Liver (tissue), 9 donors: ENCODE results near the gene IMPG1. TPM values are rescaled to one million over a fixed set of nuclear protein-coding genes. Genes with fewer than 3 reads are reported as not detected.

ENCODE experiments used
- DNase-seq: peaks from one replicate; pipeline ENCODE4 v3.0.0-alpha.2; 2017; ENCODE audit warnings: low spot score
- H3K27ac ChIP-seq, 2 donors: one replicate each; pipeline ENCODE4 v1.7.0; 2013; ENCODE audit warnings: inconsistent platforms in 2 of 2, low read length in 2 of 2, control low read depth in 1 of 2, low read depth in 1 of 2, mild to moderate bottlenecking in 1 of 2
- H3K27me3 ChIP-seq, 4 donors: one replicate each; pipeline versions ENCODE4 v1.6.1 to v1.7.0; 2013; ENCODE audit warnings: low read length in 3 of 4, inconsistent platforms in 1 of 4, mild to moderate bottlenecking in 1 of 4, moderate library complexity in 1 of 4; ENCODE audit not compliant: control insufficient read depth in 4 of 4, insufficient read depth in 4 of 4
- H3K36me3 ChIP-seq, 4 donors: one replicate each; pipeline versions ENCODE4 v1.6.1 to v1.7.0; 2013; ENCODE audit warnings: low read length in 3 of 4, mild to moderate bottlenecking in 3 of 4, low read depth in 1 of 4, moderate library complexity in 1 of 4; ENCODE audit not compliant: control insufficient read depth in 4 of 4, insufficient read depth in 3 of 4
- H3K4me1 ChIP-seq, 4 donors: one replicate each; pipeline versions ENCODE4 v1.6.1 to v1.7.0; 2013; ENCODE audit warnings: low read length in 3 of 4, mild to moderate bottlenecking in 3 of 4, moderate library complexity in 1 of 4; ENCODE audit not compliant: control insufficient read depth in 4 of 4, insufficient read depth in 4 of 4
- H3K4me3 ChIP-seq, 3 donors: one replicate each; pipeline versions ENCODE4 v1.6.1 to v1.7.0; 2013; ENCODE audit warnings: low read length in 3 of 3, control low read depth in 1 of 3, low read depth in 1 of 3, mild to moderate bottlenecking in 1 of 3
- H3K9ac ChIP-seq, 2 donors: one replicate each; pipeline ENCODE4 v1.7.0; 2013; ENCODE audit warnings: low read length in 2 of 2, mild to moderate bottlenecking in 2 of 2, moderate library complexity in 2 of 2, control low read depth in 1 of 2, low read depth in 1 of 2
- H3K9me3 ChIP-seq, 4 donors: one replicate each; pipeline versions ENCODE4 v1.6.1 to v1.7.0; 2013; ENCODE audit warnings: low read length in 3 of 4; ENCODE audit not compliant: control insufficient read depth in 4 of 4
- EGR1 ChIP-seq, 2 donors: IDR thresholded peaks; 2 replicates each; pipeline ENCODE4 v1.6.1; 2016 to 2018; ENCODE audit warnings: antibody characterized with exemption in 2 of 2, low read depth in 2 of 2
- FOXA2 ChIP-seq: IDR thresholded peaks from 2 replicates; pipeline ENCODE4 v1.6.1; 2016; ENCODE audit warnings: antibody characterized with exemption
- GABPA ChIP-seq, 2 donors: IDR thresholded peaks in 1 of 2; conservative IDR thresholded peaks in 1 of 2; 2 replicates each; pipeline ENCODE4 v1.6.1; 2016; ENCODE audit warnings: antibody characterized with exemption in 2 of 2, mild to moderate bottlenecking in 1 of 2, moderate library complexity in 1 of 2
- HNF4A ChIP-seq, 2 donors: conservative IDR thresholded peaks; 2 replicates each; pipeline ENCODE4 v1.6.1; 2016; ENCODE audit warnings: antibody characterized with exemption in 2 of 2, mild to moderate bottlenecking in 2 of 2
- HNF4G ChIP-seq: IDR thresholded peaks from 2 replicates; pipeline ENCODE4 v1.6.1; 2016; ENCODE audit warnings: antibody characterized with exemption
- JUND ChIP-seq, 2 donors: IDR thresholded peaks; 2 replicates each; pipeline ENCODE4 v1.6.1; 2016; ENCODE audit warnings: antibody characterized with exemption in 2 of 2
- MAX ChIP-seq: IDR thresholded peaks from 2 replicates; pipeline ENCODE4 v1.6.1; 2016; ENCODE audit warnings: antibody characterized with exemption
- NR2F2 ChIP-seq: IDR thresholded peaks from 2 replicates; pipeline ENCODE4 v1.6.1; 2016; ENCODE audit warnings: antibody characterized with exemption
- REST ChIP-seq: IDR thresholded peaks from 2 replicates; pipeline ENCODE4 v1.6.1; 2016; ENCODE audit warnings: antibody characterized with exemption, mild to moderate bottlenecking
- RXRA ChIP-seq, 2 donors: IDR thresholded peaks; 2 replicates each; pipeline ENCODE4 v1.6.1; 2017 to 2018; ENCODE audit warnings: antibody characterized with exemption in 2 of 2, mild to moderate bottlenecking in 1 of 2
- WGBS: extraction: QIAGEN DNeasy Blood & Tissue Kit; methylation state at CpG from one replicate; pipeline ENCODE4 v1.1.7; 2013; 5-methylcytosine and 5-hydroxymethylcytosine counted together
- polyA plus RNA-seq, 2 donors: library from polyadenylated mRNA; stranded (reverse) in 1 of 2; unstranded in 1 of 2; fragments of 200-250 nt in 1 of 2; fragments of >200 nt in 1 of 2; fragmentation: Nextera tagmentation in 1 of 2; extraction: Ambion mirVana in 1 of 2; gene quantifications; one replicate each; pipeline versions ENCODE4 v1.2.1 to v1.2.3, GENCODE V29; 2013 to 2015
- total RNA-seq, 2 donors: library from RNA; depleted of rRNA; stranded (reverse); fragments of >200 nt; gene quantifications; one replicate each; pipeline ENCODE4 v1.2.3, GENCODE V29; 2014
- TF ChIP-seq, protein P1 (sequence below): IDR thresholded peaks from 2 replicates; pipeline ENCODE4 v1.6.1; 2016; ENCODE audit warnings: antibody characterized with exemption
- TF ChIP-seq, protein P2 (sequence below): fragments of 150-350 bp; IDR thresholded peaks from 2 replicates; pipeline ENCODE4 v1.5.1; 2017; ENCODE audit warnings: improper control_type of control experiment, low read depth, low read length; ENCODE audit not compliant: missing input control
- donor health status: healthy.
- donor health status: healthy.
- donor health status: healthy.
- donor health status: healthy.
- donor health status: healthy.

Gene IMPG1
- total and polyA plus RNA-seq, 4 donors = not detected

- H3K36me3 ChIP-seq = no peaks in the 10 kb centered on the region
These were observed 120.3 kb downstream of the IMPG1 start for GRCh38 chr6:75952128-75952527.

GRCh38 chr6:75947935-75948334 is 124.5 kb downstream of the IMPG1 start:
- Histone ChIP-seq H3K4me1 (no peaks in the 10 kb centered on the region), H3K36me3 (no peaks in the 10 kb centered on the region), H3K4me3 (no peak overlapping the region), H3K27me3 (peaks cover 0 to 7% (median 0%) of the 10 kb centered on the region in 4 donors), H3K27ac (no peak overlapping the region), H3K9me3 (no peaks in the 10 kb centered on the region), H3K9ac (no peak overlapping the region)
- no peak for DNase-seq
- 76% methylated on average over 5 of the region's 5 CpGs for WGBS
- TF ChIP-seq HNF4A (conservative IDR thresholded peaks at IDR 0.05) = no peak

More at GRCh38 chr6:75952128-75952527, 120.3 kb downstream of the IMPG1 start:
- H3K9me3 ChIP-seq = no peaks in the 10 kb centered on the region
- no peak overlapping the region for H3K9ac ChIP-seq
- no peaks in the 10 kb centered on the region for H3K4me1 ChIP-seq
- no peak overlapping the region for H3K4me3 ChIP-seq
- no peak for DNase-seq
- no peak overlapping the region for H3K27ac ChIP-seq
- peaks cover 0 to 7% (median 0%) of the 10 kb centered on the region in 4 donors for H3K27me3 ChIP-seq
- 66% methylated on average over 3 of the region's 3 CpGs for WGBS
- TF ChIP-seq NR2F2 = no peak
- TF ChIP-seq, protein P1, sequence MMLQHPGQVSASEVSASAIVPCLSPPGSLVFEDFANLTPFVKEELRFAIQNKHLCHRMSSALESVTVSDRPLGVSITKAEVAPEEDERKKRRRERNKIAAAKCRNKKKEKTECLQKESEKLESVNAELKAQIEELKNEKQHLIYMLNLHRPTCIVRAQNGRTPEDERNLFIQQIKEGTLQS = no peak
- no peak for TF ChIP-seq MAX
- no peak for TF ChIP-seq FOXA2
- TF ChIP-seq, protein P2, sequence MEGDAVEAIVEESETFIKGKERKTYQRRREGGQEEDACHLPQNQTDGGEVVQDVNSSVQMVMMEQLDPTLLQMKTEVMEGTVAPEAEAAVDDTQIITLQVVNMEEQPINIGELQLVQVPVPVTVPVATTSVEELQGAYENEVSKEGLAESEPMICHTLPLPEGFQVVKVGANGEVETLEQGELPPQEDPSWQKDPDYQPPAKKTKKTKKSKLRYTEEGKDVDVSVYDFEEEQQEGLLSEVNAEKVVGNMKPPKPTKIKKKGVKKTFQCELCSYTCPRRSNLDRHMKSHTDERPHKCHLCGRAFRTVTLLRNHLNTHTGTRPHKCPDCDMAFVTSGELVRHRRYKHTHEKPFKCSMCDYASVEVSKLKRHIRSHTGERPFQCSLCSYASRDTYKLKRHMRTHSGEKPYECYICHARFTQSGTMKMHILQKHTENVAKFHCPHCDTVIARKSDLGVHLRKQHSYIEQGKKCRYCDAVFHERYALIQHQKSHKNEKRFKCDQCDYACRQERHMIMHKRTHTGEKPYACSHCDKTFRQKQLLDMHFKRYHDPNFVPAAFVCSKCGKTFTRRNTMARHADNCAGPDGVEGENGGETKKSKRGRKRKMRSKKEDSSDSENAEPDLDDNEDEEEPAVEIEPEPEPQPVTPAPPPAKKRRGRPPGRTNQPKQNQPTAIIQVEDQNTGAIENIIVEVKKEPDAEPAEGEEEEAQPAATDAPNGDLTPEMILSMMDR = no peak
- no peak for TF ChIP-seq JUND (IDR thresholded peaks at IDR 0.05)

DNA sequence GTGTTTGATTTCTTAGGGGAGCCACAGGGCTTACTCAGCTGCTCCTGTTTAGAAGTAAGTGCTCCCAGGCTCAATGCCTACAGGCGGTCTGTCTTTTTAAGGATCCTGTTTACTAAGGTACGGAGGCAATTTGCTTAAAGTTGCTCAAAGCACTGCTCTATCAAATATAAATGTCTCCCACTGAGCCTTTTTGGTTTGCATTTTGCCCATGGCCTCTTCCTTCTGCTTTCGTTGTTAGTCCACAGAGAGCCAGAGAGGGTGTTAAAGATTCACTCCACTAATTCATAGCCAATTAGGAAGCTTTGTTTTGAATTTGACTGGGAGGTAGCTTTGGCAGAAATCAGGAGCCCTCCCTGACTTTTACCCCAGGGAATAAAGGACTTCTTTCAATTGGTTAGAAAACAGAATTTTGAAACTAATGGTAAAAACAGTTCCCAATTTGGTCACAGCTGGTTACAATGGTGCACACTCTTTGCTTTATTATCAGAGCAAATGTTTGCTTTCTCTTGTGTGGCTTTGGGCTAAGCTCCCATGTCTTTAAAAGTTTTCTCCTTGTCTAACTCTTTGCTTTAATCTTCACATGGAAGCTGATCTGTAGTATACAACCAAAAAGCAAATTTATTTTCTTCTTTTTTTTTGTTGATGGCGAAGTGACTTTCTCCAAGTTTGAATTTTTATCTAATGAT is 126.2 kb downstream of the IMPG1 start:
- DNase-seq = no peak
- TF ChIP-seq GABPA (IDR thresholded peaks at IDR 0.05 in 1 of 2, conservative IDR thresholded peaks at IDR 0.05 in 1 of 2) (no peak), HNF4G (no peak), EGR1 (IDR thresholded peaks at IDR 0.05; ENCODE audit: low read depth in 2 of 2) (no peak), RXRA (IDR thresholded peaks at IDR 0.05) (no peak)
- no peak overlapping the region for H3K27ac ChIP-seq
- peaks cover 0 to 7% (median 0%) of the 10 kb centered on the region in 4 donors for H3K27me3 ChIP-seq
- no peaks in the 10 kb centered on the region for H3K36me3 ChIP-seq
- no peaks in the 10 kb centered on the region for H3K9me3 ChIP-seq
- H3K9ac ChIP-seq = no peak overlapping the region
- WGBS = 44% methylated on average over 4 of the region's 4 CpGs
- no peak overlapping the region for H3K4me3 ChIP-seq
- no peaks in the 10 kb centered on the region for H3K4me1 ChIP-seq

GRCh38 chr6:75943381-75943780 is 129.1 kb downstream of the IMPG1 start:
- H3K9ac ChIP-seq = no peak overlapping the region
- H3K4me3 ChIP-seq = no peak overlapping the region
- H3K9me3 ChIP-seq = no peaks in the 10 kb centered on the region
- WGBS = 90% methylated on average over 2 of the region's 2 CpGs
- H3K27ac ChIP-seq = no peak overlapping the region
- H3K36me3 ChIP-seq = no peaks in the 10 kb centered on the region
- peaks cover 0 to 4% (median 0%) of the 10 kb centered on the region in 4 donors for H3K27me3 ChIP-seq
- DNase-seq = no peak
- no peaks in the 10 kb centered on the region for H3K4me1 ChIP-seq
- TF ChIP-seq, protein P2 = no peak
- TF ChIP-seq NR2F2 (no peak), REST (no peak), FOXA2 (no peak), GABPA (IDR thresholded peaks at IDR 0.05 in 1 of 2, conservative IDR thresholded peaks at IDR 0.05 in 1 of 2) (no peak)
